Mucosa of stomach (tissue), 1 donor: Measurements from ENCODE around the gene PDXDC1.
"Not testable (repeated sequence)": the region's sequence is repeated elsewhere in the genome, so short reads cannot be mapped to it uniquely, and the experiment has no call there.

Source experiments
- H3K27me3 ChIP-seq: one replicate; pipeline ENCODE4 v1.7.0; 2013; ENCODE audit warnings: mild to moderate bottlenecking, low read length; ENCODE audit not compliant: control insufficient read depth, insufficient read depth
- H3K36me3 ChIP-seq: one replicate; pipeline ENCODE4 v1.7.0; 2013; ENCODE audit warnings: low read length; ENCODE audit not compliant: control insufficient read depth, insufficient read depth
- H3K4me1 ChIP-seq: one replicate; pipeline ENCODE4 v1.7.0; 2013; ENCODE audit warnings: mild to moderate bottlenecking, low read length; ENCODE audit not compliant: control insufficient read depth, insufficient read depth
- H3K4me3 ChIP-seq: one replicate; pipeline ENCODE4 v1.7.0; 2013; ENCODE audit warnings: low read length
- H3K9ac ChIP-seq: one replicate; pipeline ENCODE4 v1.7.0; 2013; ENCODE audit warnings: mild to moderate bottlenecking, low read length, moderate library complexity
- H3K9me3 ChIP-seq: one replicate; pipeline ENCODE4 v1.7.0; 2013; ENCODE audit warnings: mild to moderate bottlenecking, low read length, moderate library complexity; ENCODE audit not compliant: control insufficient read depth
- donor health status: Pancreatic carcinoma.

The PDXDC1 gene

DNA sequence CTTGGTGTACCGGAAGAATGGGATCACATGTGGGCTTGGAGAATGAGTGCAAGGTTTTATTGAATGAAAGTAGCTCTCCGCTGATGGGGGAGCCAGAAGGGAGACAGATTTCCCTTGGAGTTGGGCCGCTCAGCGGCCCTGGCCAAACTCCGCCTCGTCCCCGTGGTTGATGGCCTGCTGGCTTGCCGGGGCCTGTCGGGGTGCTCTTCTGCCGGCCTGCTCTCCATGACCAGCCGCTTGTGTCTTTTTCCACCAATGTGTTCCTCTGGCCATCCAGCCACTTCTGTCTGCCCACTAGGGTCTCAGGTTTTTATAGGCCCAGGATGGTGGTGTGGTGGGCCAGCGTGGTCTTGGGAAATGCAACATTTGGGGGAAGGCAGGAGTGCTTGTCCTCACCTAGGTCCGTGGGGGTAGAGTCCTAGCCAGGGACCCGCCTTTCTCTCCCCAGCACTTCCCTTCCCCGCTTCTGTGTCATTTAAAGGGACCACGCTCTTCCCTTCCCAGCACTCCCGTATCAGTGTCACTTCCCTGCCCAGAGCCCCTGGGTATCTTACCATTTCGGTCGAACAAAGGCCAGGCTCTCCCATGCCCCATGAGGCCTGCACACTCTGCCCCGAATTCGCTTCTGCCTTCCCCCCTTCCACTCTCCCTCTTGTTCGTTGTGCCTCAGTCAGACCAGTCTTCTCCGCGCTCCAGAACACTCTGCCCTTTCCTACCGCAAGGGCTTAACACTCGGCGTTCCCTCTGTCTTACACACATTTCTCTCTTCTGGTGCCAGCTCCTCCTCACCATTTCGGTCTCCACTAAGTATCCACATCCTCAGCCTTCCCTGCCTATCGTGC, 52.9 kb downstream of the PDXDC1 start:
- H3K4me1 ChIP-seq, H3K9me3 ChIP-seq, H3K9ac ChIP-seq, H3K36me3 ChIP-seq, H3K27me3 ChIP-seq, H3K4me3 ChIP-seq: not testable (repeated sequence)

DNA sequence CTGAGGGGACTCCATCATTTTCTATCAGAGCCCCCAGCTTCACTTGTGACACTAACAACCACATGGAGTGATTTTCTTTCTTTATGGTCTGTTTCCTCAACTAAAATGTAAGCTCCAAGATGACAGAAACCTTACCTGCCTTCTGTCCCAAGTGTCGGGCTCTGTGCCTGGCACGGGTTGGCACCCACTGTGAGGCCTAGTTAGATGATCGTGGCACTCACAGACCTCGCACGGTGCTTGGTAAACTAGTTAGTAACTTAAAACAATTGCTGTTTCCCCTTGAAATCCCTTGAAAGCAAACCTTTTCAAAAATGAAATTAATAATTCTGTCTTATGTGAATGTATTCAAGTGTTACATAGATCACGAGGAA, 53.5 kb downstream of the PDXDC1 start:
- not testable (repeated sequence) for H3K4me1 ChIP-seq, H3K9ac ChIP-seq, H3K36me3 ChIP-seq, H3K9me3 ChIP-seq, H3K27me3 ChIP-seq, H3K4me3 ChIP-seq

DNA sequence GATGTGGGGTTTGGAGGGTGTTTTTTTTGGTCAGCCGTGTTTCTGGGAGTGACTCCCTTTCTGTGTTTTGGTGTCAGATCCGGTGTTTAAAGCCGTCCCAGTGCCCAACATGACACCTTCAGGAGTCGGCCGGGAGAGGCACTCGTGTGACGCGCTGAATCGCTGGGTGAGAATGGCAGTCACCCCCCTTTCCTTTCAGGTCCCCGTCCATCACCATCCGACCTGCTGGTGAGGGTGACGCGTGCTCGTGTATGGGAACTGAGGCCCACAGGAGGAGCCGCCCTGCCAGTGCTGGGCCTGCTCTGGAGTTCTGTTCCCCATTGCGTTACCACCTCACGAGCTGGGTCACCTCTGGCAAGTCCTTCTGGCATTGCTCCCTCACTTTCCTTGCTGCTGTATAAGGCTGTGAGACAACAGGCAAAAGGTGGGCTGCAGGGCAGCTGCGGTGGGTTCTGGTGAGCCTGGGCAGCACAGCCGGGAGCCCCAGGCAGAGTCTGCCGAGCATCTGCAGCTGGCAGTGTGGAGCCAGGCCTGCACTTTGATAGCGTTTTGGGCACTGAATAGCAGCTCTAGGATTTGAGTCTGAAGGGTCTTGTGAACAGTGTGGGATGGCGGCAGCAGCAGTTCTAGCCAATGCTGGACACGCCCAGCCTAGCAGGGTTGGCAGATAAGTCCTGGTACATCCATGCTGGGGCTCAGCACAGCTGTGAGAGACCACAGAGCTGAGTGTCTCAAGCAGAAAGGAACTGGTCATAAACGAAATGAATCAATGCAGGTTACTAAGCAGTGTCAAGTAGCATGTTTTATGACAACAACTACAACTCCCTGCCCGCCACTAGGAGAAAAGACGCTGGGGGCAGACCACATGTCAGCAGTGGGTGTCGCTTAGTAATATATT, 54.2 kb downstream of the PDXDC1 start:
- H3K9ac ChIP-seq, H3K4me1 ChIP-seq, H3K27me3 ChIP-seq, H3K9me3 ChIP-seq, H3K4me3 ChIP-seq: not testable (repeated sequence)
- peaks cover 11% of the 10 kb centered on the region for H3K36me3 ChIP-seq

DNA sequence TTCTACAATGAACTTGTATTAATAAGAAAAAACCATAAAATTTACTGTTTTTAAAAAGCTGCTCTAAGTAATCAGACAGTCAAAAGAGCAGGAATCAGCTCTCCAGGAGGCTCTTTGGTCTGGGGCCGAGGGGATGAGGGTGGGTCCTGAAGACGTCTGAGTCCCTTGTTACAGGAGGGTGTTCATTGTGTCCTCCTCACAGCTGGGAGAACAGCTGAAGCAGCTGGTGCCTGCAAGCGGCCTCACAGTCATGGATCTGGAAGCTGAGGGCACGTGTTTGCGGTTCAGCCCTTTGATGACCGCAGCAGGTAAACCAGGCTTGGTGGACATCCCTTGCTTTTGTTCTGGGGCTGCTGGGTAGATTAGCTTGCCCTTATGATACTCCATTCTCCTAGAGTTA, 54.9 kb downstream of the PDXDC1 start:
- not testable (repeated sequence) for H3K27me3 ChIP-seq

DNA sequence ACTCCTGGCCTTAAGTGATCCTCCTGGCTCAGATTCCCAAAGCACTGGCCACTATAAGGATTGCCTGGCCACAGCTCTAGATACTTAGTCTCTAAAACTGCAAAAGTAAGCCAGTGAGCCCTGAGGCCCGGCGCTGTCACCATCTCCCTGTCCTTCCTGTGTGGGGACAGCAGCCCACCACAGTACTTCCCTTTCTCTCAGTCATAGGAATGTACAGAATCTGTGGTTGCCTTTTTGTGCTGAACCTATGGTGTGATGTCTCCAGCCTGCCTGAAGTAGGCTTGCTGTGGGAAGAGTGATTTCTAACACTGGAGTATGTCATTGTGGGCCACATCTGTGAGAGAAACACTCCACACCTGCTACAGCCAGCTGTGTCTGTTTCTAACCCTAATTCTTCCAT, 56.4 kb downstream of the PDXDC1 start:
- no peak overlapping the region for H3K9ac ChIP-seq
- H3K4me3 ChIP-seq = no peak overlapping the region
- H3K27me3 ChIP-seq = no peaks in the 10 kb centered on the region
- H3K36me3 ChIP-seq = peaks cover 22% of the 10 kb centered on the region
- H3K4me1 ChIP-seq = no peaks in the 10 kb centered on the region
- no peaks in the 10 kb centered on the region for H3K9me3 ChIP-seq

More for the DNA sequence above, 54.9 kb downstream of the PDXDC1 start:
- not testable (repeated sequence) for H3K4me1 ChIP-seq, H3K9ac ChIP-seq, H3K9me3 ChIP-seq, H3K4me3 ChIP-seq
- H3K36me3 ChIP-seq = peaks cover 16% of the 10 kb centered on the region

DNA sequence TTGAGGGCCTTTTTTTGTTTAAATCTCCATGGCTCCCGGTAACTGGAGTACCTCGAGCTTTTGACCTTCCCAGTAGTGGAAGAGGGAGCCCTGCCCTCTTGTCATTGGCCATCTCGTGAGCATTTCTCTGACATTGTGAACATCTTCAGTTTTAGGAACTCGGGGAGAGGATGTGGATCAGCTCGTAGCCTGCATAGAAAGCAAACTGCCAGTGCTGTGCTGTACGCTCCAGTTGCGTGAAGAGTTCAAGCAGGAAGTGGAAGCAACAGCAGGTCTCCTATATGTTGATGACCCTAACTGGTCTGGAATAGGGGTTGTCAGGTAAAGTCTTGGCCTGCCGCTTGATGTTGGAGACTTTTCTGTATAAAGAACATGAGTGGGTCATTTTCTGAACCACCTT, 56.8 kb downstream of the PDXDC1 start:
- H3K4me3 ChIP-seq = no peak overlapping the region
- H3K9me3 ChIP-seq = no peaks in the 10 kb centered on the region
- peaks cover 22% of the 10 kb centered on the region for H3K36me3 ChIP-seq
- no peak overlapping the region for H3K9ac ChIP-seq
- H3K27me3 ChIP-seq = no peaks in the 10 kb centered on the region
- H3K4me1 ChIP-seq = no peaks in the 10 kb centered on the region

DNA sequence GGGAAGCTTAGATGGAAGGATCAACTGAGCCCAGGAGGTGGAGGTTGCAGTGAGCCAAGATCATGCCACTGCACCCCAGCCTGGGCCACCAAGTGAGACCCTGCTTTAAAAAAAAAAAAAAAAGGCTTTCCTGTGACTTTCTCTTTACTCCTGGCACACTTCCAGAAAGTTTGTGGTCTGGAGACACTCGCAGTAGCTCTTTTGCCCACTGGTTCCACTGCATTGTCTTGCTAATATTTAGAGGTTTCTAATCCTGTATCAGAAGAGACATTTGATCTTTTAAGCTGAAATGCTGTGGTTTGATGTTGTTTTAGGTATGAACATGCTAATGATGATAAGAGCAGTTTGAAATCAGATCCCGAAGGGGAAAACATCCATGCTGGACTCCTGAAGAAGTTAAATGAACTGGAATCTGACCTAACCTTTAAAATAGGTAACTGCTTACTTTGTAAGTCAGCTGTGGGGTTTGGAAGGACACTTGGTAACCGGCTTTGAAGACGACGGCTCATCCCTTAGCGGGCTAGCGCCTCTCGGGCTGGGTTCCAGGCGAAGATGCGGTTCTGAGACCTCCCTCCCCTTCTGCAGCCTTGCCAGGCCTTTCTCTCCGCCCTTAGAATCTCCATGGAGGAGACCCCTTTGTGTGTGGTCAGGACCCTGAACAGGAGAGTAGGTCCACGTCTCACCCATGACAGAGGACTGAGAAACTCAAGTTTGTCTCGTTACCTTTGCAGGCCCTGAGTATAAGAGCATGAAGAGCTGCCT, 57.9 kb downstream of the PDXDC1 start:
- Histone ChIP-seq H3K9ac (no peak overlapping the region), H3K4me3 (no peak overlapping the region), H3K36me3 (peaks cover 22% of the 10 kb centered on the region), H3K9me3 (no peaks in the 10 kb centered on the region), H3K4me1 (no peaks in the 10 kb centered on the region), H3K27me3 (no peaks in the 10 kb centered on the region)

DNA sequence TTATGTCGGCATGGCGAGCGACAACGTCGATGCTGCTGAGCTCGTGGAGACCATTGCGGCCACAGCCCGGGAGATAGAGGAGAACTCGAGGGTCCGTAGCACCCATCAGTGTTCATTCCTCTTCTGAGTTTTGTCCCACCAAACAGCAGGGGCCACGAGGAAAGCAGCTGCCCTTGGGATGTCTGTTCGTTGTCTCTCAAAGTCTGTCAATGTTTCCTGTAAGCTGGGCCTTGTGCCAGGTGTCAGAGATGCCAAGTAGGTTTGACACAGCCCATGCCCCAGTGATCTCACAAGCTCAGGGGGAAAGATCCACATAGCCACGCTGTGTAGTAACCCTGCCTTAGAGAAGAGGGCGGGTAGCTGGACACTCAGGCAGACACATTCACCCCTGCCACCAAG, 58.5 kb downstream of the PDXDC1 start:
- H3K36me3 ChIP-seq = peaks cover 22% of the 10 kb centered on the region
- no peak overlapping the region for H3K4me3 ChIP-seq
- no peaks in the 10 kb centered on the region for H3K27me3 ChIP-seq
- H3K4me1 ChIP-seq = no peaks in the 10 kb centered on the region
- no peaks in the 10 kb centered on the region for H3K9me3 ChIP-seq
- H3K9ac ChIP-seq = no peak overlapping the region

DNA sequence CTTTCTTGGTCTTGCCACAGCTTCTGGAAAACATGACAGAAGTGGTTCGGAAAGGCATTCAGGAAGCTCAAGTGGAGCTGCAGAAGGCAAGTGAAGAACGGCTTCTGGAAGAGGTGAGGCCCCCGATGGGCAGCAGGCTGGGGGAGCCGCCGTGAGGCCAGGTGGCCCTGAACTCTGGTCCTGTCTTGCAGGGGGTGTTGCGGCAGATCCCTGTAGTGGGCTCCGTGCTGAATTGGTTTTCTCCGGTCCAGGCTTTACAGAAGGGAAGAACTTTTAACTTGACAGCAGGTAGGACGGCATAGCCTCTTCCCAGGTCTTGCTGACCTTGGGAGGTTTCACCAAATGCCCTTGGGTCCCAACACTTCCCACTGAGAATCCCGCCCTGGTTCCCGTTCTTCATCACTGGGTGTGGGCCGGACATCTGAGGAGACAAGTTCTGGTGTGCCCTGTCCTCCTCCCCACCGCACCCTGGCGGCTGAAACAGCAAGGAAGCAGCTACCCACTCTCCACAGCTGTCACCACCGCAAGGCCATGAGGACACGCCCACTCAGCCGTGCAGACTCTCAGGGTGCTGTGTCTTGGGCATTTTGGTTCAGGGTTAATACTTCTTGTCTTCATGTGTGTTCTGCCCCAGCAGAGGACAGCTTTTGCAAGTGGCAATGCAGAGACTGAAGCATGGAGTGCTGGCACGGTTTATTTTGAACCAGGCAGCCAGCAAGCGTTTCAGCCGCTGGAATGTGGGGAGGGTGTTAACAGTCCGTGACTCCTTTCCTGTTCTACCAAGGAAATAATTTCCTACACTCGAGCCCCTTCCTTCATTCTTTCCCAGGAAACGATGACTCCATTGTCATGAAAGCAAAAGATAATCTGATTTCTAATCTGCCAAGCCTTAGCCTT, 59.7 kb downstream of the PDXDC1 start:
- Histone ChIP-seq H3K36me3 (peaks cover 25% of the 10 kb centered on the region), H3K9me3 (no peaks in the 10 kb centered on the region), H3K27me3 (no peaks in the 10 kb centered on the region), H3K9ac (no peak overlapping the region), H3K4me3 (no peak overlapping the region), H3K4me1 (no peaks in the 10 kb centered on the region)

DNA sequence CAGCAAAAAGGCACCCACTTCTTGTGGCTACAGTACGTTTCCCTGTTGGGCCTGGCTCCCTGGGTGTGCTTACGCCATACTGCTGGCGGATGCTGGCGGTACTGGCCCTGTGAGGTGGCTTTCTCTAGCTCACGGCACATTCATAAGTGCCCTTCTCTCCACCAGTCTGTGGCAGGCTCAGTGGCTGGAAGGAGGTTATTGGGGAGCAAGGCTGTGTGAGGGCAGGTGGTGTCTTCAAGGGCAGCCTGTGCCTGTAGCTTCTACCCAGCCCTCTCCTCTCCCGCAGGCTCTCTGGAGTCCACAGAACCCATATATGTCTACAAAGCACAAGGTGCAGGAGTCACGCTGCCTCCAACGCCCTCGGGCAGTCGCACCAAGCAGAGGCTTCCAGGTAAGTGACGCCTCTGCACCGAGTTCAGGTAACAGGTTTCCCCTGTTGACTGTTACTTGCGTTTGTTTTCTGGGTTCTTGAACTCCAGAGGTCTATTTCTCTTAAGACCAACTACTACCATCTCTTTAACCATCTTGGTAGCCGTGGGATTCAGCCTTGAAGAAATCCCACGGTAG, 60.4 kb downstream of the PDXDC1 start:
- H3K9me3 ChIP-seq = no peaks in the 10 kb centered on the region
- no peaks in the 10 kb centered on the region for H3K27me3 ChIP-seq
- no peaks in the 10 kb centered on the region for H3K4me1 ChIP-seq
- H3K36me3 ChIP-seq = peaks cover 25% of the 10 kb centered on the region
- no peak overlapping the region for H3K9ac ChIP-seq
- no peak overlapping the region for H3K4me3 ChIP-seq

DNA sequence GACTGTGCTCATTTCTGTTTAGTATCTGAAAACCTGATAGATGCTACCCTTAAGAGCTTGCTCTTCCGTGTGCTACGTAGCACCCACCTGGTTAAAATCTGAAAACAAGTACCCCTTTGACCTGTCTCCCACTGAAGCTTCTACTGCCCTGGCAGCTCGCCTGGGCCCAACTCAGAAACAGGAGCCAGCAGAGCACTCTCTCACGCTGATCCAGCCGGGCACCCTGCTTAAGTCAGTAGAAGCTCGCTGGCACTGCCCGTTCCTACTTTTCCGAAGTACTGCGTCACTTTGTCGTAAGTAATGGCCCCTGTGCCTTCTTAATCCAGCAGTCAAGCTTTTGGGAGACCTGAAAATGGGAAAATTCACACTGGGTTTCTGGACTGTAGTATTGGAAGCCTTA, 62.2 kb downstream of the PDXDC1 start:
- Histone ChIP-seq H3K27me3 (no peaks in the 10 kb centered on the region), H3K9ac (no peak overlapping the region), H3K4me3 (no peak overlapping the region), H3K4me1 (peaks cover 10% of the 10 kb centered on the region), H3K36me3 (peaks cover 25% of the 10 kb centered on the region), H3K9me3 (no peaks in the 10 kb centered on the region)
